IPS-NIHi7 (cell line): ENCODE measurements around the gene CAPN10.
A peak's percentile ranks its signal among the peaks of the same experiment; 100 is the strongest.

Experiments
- DNase-seq: peaks from one replicate; pipeline ENCODE4 v3.0.0; 2012; ENCODE audit warnings: mixed read lengths; ENCODE audit errors: extremely low spot score

CAPN10 gene

GRCh38 chr2:240637901-240638345 is 51.4 kb downstream of the CAPN10 start:
- no peak for DNase-seq

- no peak for DNase-seq
Observed at GRCh38 chr2:240638512-240639160, 52.1 kb downstream of the CAPN10 start.

- no peak for DNase-seq
Observed at GRCh38 chr2:240639566-240639965, 53.0 kb downstream of the CAPN10 start.

GRCh38 chr2:240640939-240641338 is 54.4 kb downstream of the CAPN10 start:
- DNase-seq = peak; percentile 97

- DNase-seq = peak; percentile 16
Observed at GRCh38 chr2:240642061-240642805, 55.7 kb downstream of the CAPN10 start.

- DNase-seq = no peak
Observed at GRCh38 chr2:240642806-240643092, 56.2 kb downstream of the CAPN10 start.

GRCh38 chr2:240643093-240643810 is 56.7 kb downstream of the CAPN10 start:
- DNase-seq = peak; percentile 10

GRCh38 chr2:240643811-240644150 is 57.2 kb downstream of the CAPN10 start:
- DNase-seq = peak; percentile 6

- peak; percentile 11 for DNase-seq
Observed at GRCh38 chr2:240644171-240644651, 57.7 kb downstream of the CAPN10 start.

GRCh38 chr2:240644859-240645301 is 58.3 kb downstream of the CAPN10 start:
- peak; percentile 12 for DNase-seq

- peak; percentile 5 for DNase-seq
Observed at GRCh38 chr2:240645346-240645745, 58.8 kb downstream of the CAPN10 start.

GRCh38 chr2:240645801-240646175 is 59.3 kb downstream of the CAPN10 start:
- DNase-seq = peak; percentile 4

GRCh38 chr2:240646176-240646899 is 59.8 kb downstream of the CAPN10 start:
- DNase-seq = peak; percentile 6

- peak; percentile 10 for DNase-seq
Observed at GRCh38 chr2:240646900-240647502, 60.5 kb downstream of the CAPN10 start.

- DNase-seq = no peak
Observed at GRCh38 chr2:240647503-240648154, 61.1 kb downstream of the CAPN10 start.

GRCh38 chr2:240648155-240648649 is 61.7 kb downstream of the CAPN10 start:
- DNase-seq = peak; percentile 5
